Measurements from ENCODE around the gene IL15RA.

- TF ChIP-seq POLR2A (IDR thresholded peaks at IDR 0.05), result no peak
- no peak for TF ChIP-seq CTCF (IDR thresholded peaks at IDR 0.05)
- TF ChIP-seq POLR2AphosphoS5 (IDR thresholded peaks at IDR 0.05; ENCODE audit: insufficient read depth in 1 of 2, low read depth in 1 of 2), result no peak
Measured at GRCh38 chr10:6012121-6012905, 35.0 kb upstream of the IL15RA start.
